GM19025 (cell line): ENCODE measurements around the gene COX6B1.
"Not testable (repeated sequence)": the region's sequence is repeated elsewhere in the genome, so short reads cannot be mapped to it uniquely, and the experiment has no call there.

Source experiments
- ATAC-seq: cut with Tn5 transposase; IDR thresholded peaks from one replicate; pipeline ENCODE4 v1.9.1; 2021; ENCODE audit warnings: mild to moderate bottlenecking, low read depth, moderate library complexity; ENCODE audit not compliant: unreplicated experiment

The COX6B1 gene

DNA sequence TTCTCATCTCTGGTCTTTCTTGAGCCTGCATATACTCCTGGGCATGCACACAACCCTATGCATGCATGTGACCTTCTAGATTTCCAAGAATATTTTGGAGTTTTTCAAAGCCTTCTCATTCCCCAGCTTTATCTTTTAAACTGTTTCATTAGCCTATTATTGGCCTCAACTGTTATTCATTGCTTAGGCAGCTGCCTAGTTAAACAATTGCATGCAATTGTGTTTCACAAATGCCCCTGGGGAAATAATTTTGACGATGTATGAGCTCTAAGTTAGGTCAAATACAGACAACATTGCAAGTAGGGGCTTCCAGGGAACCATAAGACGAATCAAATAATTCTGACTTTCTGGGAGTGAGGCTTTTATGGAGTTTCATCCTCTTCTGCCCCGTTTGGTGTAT lies 15.9 kb downstream of the COX6B1 start:
- ATAC-seq, result no peak

DNA sequence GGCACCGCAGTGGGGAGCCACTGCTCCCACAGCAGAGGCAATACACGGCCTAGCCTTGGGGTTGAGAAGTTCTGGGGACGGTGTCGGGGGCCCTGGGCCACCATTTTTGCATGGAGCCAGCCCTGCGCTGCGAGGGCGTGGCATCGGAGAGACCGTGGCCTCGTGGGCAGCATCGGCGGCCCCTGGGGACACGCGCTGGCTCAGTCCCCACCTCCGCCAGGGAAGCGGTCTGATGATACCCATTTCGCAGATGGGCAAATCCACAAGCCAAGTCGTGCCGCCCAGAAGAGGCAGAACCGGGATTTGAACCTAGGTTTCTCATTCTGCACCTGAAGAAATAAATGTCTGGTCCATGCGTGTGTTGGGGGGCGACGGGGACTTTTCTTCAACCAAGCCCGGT lies 17.0 kb downstream of the COX6B1 start:
- no peak for ATAC-seq

DNA sequence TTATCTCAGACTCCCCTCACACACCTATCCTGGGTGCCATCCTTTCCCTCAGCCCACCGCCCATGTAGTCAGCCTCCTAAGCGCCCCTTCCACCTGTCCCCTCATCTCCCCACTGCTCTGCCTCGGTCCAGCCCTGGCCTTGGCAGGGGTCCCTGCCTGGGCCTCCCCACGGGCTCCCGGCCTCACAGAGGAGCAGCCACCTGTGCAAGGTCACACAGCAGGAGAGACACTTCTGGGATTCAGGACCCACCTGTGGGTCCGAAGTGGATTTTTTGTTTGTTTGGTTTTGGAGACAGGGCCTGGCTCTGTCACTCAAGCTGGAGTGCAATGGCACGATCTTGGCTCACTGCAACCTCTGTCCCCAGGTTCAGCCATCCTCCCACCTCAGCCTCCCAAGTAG lies 17.5 kb downstream of the COX6B1 start:
- no peak for ATAC-seq

DNA sequence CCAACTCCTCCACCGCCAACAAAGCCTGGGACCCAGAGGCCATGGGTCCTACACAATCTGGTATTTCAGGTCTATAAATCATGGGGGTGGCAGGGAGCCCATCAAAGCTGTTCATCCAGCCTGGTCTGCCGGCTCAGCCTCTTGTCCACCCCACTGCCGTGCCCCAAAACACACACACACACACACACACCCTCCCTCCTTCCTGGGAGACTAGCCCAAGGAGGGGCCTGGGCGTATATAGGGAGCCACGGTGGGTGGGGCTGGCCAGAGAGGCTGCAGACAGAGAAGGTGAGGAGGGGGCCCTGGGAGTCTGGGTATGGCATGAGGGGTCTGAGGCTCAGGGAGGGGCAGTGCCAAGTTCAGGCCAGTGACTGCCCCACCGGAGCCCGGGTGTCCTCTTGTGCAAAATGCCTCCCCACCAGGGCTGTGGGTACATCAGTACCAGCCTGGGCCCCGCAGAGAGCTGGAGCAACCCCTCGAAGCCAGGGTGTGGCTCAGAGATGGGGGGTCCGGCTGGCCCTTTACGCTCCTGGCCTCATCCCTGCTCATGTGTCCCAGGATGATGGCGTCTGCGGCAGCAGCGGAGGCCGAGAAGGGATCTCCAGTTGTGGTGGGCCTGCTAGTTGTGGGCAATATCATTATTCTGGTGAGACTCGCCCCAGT lies 18.3 kb downstream of the COX6B1 start, which contains the start of gene UPK1A:
Gene UPK1A, plus strand, starts transcription at position 267 of the 663 bp plus-strand sequence. Its CDS starts 296 bp downstream, at position 563.
- ATAC-seq, result no peak

DNA sequence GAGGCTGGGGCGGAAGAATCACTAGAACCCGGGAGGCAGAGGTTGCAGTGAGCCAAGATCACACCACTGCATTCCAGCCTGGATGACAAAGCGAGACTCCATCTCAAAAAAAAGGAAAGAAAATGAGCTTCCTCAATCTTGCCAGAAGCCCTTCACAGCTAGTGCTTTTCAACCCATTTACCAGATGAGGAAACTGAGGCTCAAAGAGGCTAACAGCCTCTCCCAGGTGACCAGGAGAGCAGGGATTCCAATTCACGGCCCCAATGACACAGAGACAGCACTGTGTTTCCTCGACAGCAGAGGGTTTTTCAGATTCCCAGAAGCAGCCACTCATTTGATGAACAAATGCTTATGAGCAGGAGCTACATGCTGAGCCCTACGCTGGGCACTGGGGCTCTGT lies 21.4 kb downstream of the COX6B1 start:
- no peak for ATAC-seq

DNA sequence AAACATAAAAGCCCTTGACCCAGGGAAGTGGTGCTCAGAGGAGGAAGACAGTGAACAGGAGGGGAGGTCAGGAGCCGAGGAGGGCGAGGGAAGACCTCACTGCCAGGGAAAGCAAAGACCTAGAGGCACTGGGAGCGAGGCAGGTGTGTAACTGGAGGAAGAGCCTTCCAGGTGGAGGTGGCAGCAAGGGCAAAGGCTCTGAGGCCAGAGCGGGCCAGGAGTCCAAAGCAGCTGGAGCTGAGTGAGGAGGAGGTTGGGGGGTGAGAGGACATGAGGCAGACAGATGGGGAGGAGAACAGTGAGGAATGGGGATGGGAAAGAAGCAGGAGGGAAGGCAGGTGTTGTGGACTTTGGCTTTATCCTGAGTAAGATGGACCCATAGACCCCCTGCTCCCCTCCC lies 21.9 kb downstream of the COX6B1 start:
- ATAC-seq, result no peak

DNA sequence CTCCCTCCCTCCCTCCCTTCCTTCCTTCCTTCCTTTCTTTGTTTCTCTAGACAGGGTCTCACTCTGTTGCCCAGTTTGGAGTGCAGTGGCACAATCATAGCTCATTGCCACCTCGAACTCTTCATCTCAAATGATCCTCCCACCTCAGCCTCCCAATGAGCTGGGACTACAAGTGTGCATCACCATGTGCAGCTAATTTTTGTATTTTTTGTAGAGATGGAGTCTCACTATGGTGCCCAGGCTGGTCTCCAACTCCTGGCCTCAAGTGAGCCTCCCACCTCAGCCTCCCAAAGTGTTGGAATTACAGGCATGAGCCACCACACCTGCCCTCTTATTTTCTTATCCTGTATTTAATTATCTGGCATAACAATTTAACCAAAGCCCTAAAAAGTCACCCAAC lies 22.6 kb downstream of the COX6B1 start:
- no peak for ATAC-seq

DNA sequence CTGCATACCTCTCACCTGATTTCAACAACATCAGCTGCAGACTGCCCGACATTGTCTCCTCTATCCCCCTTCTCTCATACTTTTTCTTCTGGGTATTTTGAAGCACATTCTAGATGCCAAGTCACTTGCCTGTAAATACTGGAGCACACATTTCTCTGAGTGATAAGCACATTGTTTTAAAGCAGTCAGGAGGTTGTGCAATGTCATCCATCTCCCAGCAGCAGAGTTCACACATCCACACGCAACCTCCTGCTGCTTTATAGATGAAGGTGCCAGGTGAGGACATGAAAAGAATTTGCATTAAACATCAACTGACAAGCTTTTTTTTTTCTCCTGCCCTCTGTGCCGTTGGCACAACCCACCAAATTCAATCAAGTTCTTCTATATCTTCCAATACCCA lies 23.7 kb downstream of the COX6B1 start:
- ATAC-seq, result no peak

DNA sequence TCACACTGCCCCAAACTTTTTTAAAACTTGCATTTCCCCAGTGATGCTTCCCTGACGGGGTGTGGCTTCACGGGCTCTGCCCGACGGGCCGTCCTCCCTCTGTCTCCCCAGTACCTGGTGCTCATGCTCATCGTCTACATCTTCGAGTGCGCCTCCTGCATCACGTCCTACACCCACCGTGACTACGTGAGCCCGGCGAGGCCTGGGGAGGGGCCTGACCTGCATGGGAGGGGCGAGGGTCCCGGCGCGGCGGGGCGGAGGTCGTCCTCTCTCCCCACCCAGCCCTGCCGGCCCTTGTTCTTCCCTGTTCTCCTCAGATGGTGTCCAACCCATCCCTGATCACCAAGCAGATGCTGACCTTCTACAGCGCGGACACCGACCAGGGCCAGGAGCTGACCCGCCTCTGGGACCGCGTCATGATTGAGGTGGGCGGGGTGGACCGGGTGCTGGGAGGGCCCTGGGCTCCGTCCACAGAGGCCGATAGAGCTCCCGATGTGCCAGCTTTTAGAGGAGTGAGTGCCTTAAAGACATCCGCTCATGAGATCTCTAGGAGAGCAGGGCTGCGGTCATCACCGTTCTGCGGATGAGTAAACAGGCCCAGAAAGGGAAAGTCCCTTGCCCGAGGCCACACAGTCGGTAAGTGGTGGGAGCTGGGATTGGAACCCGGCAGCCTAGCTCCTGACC lies 25.1 kb downstream of the COX6B1 start:
- no peak for ATAC-seq

DNA sequence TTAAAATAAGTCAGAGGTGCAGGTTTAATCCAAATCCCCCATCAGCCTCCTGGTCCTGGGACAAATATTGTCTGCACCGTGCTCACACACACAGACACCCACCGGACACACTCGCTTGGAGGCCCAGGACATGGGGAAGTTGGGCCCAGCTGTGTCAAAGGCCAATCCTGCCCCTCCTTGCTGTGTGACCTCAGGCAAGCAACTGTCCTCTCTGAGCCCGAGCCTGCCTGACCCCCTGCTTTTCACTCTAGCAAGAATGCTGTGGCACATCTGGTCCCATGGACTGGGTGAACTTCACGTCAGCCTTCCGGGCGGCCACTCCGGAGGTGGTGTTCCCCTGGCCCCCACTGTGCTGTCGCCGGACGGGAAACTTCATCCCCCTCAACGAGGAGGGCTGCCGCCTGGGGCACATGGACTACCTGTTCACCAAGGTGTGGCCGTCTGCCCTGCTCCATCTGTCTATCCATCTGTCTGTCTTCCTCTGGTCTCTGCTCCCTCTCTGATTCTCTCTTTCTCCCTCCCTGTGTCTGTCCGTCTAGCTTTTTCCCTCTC lies 27.5 kb downstream of the COX6B1 start:
- no peak for ATAC-seq

DNA sequence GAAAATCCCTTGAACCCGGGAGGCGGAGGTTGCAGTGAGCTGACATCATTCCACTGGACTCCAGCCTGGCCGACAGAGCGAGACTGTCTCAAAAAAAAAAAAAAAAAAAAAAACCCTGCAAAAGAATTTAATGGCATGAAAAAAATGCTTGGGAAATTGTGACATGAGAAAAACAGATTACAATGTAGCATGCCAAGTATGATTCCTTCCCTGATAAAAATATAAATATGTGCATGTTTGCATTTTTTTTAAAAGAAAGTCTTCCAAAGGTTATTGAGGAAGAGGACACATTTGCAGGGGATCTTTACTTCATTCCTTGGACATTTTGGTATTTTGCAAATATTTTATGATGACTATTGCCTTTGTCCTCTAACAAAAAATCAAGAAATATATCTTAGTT lies 41.7 kb downstream of the COX6B1 start:
- no peak for ATAC-seq

DNA sequence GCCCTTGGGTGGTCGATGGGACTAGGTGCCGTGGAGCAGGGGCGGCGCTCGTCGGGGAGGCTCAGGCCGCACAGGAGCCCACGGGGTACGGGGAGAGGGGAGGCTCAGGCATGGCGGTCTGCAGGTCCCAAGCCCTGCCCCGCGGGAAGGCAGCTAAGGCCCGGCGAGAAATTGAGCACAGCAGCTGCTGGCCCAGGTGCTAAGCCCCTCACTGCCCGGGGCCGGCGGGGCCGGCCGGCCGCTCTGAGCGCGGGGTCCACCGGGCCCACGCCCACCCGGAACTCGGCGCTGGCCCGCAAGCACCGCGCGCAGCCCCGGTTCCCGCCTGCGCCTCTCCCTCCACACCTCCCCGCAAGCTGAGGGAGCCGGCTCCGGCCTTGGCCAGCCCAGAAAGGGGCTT lies 43.0 kb downstream of the COX6B1 start:
- ATAC-seq, result not testable (repeated sequence)

DNA sequence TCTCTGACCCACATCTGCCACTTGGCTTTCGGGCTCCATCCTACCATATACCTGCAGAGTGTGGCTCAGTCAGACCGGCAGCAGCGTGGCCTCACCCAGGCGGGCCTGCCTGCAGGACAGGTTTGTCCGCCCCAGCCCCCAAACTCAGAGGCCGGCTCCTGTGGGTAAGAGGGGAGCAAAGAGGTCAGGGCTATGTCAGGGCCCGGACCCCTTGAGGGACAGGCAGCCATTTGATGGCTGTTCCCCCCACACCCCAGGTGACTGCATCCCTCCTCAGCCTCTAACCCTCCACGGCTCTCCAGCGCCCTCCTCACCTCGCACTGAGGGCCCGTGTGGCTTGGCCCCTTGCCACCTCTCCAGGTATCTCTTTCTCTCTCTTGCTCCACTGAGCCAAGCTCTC lies 43.9 kb downstream of the COX6B1 start:
- ATAC-seq, result no peak

DNA sequence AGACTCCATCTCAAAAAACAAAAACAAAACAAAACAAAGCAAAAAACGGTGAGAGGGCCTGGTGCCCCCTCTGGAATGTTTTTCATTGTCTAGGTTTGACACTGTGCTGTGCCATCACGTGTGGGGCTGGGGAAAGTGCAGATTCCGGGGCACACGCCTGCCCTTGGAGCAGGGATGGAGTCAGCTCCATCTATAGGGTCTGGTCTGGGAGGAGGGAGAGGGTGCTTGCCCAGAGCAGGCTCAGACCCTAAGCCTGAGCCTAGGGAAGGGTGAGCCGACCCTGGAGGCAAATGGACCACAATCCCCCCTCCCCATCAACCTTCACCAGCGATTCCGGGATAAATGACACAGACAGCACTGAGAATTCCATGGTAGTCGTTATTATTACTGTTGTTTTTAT lies 45.3 kb downstream of the COX6B1 start:
- ATAC-seq, result no peak

DNA sequence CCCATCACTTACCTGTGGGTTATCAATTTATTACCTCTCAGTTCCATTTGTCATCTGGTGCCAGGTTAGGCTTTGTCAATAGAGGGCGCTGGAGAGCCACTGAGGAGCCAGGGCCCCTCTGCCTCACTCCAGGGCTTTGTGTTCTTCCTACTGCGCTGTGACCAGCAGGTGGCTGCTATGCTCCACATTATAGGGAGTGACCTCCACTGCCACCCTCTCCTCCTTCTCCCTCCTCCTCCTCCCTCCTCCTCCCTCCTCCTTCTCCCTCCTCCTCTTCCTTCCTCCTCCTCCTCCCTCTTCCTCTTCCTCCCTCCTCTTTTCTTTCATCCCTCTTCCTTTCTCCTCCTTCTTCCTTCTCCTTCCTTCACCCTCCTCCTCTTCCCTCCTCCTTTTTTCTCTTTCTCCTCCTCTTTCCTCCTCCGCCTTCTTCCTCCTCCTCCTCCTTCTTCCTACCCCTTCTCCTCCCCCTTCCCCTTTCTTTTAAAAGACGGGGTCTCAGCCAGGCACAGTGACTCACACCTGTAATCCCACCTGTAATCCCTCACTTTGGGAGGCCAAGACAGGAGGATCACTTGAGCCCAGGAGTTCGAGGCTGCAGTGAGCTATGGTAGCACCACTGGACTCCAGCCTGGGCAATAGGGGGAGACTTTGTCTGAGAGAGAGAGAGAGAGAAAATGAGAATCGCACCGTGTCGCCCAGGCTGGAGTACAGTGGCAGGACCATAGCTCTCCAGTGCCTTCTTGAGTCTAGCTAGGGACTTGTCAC lies 45.9 kb downstream of the COX6B1 start:
- ATAC-seq, result peak; percentile 58

DNA sequence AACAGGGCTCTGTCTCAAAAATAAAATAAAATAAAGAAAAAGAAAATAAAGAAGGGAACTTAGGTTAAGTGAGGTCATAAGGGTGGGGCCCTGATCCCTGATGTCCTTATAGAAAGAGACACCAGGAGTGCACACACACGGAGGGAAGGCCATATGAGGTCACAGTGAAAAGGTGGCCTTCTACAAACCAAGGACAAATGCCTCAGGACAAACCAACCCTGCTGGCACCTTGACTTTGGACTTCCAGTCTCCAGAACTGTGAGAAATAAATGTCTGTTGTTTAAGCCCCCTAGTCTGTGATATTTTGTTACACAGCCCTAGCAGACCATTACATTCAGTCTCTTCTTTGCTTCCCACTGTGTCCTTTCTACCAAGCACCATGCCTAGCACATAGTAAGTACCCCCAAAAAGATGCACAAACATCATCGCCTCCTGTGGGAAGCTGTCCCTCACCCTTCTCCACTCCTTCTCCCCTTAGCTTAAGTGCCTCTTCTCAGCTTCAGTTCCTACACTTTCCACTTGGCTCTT lies 47.8 kb downstream of the COX6B1 start:
- no peak for ATAC-seq

DNA sequence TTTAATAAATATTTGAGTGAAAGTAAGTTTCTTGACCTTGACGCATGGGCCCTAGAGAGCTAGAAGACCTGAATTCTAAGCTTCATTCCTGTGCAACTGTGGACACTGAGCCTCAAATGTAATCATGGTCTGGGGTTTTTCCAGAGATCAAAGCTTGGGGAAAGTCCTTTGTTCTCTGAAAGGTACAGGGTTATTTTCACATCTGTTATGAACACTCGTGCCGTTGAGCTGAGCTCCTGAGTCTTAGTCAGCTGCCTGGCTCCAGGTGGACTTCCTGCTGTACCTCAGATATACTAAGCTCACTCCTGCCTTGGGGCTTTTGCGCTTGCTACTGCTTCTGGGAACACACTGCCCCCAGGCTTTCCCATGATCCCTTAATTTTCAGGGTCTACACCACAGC lies 48.7 kb downstream of the COX6B1 start:
- ATAC-seq, result no peak

DNA sequence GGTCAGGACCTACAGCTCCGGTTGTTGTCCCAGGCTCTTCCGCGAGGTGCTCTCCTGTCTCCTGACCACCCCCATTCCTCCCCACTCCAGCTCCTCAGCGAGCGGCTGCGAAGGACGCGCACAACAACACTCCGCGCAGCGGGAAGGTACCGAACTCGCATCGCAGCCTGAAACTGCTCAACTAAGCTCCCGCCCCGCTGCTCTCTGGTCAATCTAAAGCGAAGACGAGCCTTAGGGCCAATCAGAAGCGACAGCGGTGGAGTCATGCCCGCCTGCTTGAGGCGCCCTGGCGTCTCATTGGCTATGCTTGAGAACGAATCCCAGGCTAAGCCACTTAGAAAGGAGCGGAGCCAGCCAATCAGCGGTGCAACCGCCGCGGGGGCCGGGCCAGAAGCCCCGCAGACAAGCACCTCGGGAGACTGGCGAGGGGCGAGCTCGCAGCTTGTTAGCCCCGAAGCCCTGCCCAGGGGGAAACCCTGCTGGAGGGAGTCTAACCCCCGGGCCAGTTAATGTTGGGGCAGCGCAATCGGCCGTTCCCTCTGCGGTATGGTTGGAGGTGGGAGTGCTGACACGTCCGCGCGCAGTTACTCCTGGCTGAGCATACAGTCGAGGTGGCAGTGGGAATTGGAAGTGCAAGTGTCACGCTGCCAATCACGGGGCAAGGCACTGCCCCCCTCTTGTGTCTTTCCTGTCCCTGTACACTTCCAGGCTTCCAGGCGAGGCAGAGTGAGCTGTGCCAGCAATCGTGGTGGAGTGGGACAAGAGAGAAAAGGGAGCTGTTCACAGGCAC lies 54.3 kb downstream of the COX6B1 start:
- peak; percentile 96 for ATAC-seq

DNA sequence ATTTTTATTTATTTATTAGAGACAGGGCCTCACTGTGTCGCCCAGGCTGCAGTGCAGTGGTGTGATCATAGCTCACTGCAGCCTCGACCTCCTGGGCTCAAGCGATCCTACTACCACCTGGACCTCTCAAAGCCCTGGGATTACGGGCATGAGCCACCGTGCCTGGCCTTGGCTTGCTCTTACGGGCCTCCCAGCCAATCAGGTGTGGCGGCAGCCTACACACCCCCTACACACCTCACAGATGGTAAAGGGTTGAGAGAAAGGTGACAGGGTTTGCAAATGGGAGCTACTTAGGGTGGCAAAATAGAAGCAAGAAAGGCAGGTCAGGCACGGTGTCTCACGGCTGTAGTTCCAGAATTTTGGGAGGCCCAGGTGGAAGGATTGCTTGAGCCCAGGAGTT lies 55.2 kb downstream of the COX6B1 start:
- no peak for ATAC-seq

DNA sequence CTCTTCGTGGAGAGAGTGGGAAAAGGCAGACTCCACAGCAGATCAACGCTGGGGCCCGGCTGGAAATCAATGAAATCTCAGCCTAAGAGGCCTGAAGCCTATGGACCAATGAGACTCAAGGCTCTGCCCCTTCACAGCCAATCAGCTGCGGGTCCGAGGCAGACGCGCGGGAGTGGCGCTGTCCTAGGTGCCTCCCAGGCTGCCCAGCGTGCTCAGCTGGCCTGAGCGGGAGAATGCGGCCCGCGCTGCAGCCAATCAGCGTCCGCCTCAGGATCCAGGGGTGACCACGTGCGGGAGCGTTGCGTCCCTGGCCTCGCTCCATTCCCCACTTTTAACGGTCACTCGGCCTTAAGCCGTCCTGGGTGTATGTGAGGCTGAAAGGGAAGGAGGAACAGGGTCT lies 56.1 kb downstream of the COX6B1 start, which contains the start of gene ZBTB32:
Gene ZBTB32, plus strand, starts transcription at position 341 of the 400 bp plus-strand sequence. CDS start 10,069 bp downstream, outside the sequence.
- no peak for ATAC-seq
